Subcutaneous adipose tissue (tissue), 4 donors: ENCODE data around the gene SORL1. TPM values are rescaled to one million over a fixed set of nuclear protein-coding genes. Genes with fewer than 3 reads are reported as not detected.

Experiments
- CTCF ChIP-seq: fragments of 450-650 bp; IDR thresholded peaks from one replicate; pipeline ENCODE4 v1.5.1; 2016; ENCODE audit warnings: low read depth, mild to moderate bottlenecking, control low read depth, antibody characterized with exemption, moderate library complexity
- total RNA-seq, 4 donors: library from RNA; depleted of rRNA; stranded (reverse); fragments of >200 nt; gene quantifications; one replicate each; pipeline ENCODE4 v1.1.0, GENCODE V29; 2016

SORL1 gene
- total RNA-seq, 4 donors from 2014 or later = 4.2 to 10.7 (median 6.6) TPM

GRCh38 chr11:121473064-121473777 is 21.1 kb downstream of the SORL1 start:
- no peak for TF ChIP-seq CTCF

DNA sequence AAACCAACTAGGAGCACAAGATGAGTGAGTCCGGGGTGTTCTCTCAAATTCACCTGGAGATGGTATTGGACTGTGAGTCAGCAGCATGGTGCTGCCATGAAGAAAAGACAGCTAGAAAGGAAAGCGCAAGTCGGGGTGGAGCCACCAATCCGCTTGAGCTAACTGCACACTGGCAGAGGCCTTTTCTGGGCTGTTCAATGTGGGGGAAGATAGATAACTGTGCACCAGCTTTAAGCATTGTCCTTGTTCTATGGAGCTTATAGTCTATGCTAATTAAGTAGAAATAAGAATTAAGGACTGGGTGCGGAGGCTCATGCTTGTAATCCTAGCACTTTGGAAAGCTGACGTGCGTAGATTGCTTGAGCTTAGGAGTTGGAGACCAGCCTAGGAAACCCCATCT is 22.6 kb downstream of the SORL1 start:
- TF ChIP-seq CTCF = no peak

DNA sequence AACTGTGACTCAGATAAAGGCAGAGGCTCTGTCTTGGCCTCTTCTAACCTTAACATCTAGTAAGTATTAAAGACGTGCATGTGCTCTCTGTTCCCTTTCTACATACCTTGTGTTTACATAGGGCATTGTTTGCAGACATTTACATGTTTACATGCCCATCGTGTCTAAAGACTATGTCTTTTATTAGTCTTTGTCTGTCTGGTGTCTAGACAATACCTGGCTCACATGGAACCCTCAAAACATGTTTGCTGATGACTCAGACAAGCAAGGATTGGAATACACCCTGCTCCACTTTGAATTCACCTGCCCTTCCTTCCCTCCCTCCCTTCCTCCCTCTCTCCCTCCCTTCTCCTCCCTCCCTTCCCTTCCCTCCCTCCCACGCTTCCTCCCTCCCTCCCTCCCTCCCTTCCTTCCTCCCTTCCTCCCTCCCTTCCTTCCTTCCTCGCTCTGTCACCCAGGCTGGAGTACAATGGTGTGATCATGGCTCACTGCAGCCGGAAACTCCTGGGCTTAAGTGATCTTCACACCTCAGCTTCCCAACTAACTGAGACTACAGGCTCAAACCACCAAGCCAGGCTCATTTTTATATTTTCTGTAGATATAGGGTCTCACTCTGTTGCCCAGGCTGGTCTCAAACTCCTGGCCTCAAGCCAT is 24.4 kb downstream of the SORL1 start:
- no peak for TF ChIP-seq CTCF

- no peak for TF ChIP-seq CTCF
Observed at GRCh38 chr11:121478226-121478894, 26.2 kb downstream of the SORL1 start.

DNA sequence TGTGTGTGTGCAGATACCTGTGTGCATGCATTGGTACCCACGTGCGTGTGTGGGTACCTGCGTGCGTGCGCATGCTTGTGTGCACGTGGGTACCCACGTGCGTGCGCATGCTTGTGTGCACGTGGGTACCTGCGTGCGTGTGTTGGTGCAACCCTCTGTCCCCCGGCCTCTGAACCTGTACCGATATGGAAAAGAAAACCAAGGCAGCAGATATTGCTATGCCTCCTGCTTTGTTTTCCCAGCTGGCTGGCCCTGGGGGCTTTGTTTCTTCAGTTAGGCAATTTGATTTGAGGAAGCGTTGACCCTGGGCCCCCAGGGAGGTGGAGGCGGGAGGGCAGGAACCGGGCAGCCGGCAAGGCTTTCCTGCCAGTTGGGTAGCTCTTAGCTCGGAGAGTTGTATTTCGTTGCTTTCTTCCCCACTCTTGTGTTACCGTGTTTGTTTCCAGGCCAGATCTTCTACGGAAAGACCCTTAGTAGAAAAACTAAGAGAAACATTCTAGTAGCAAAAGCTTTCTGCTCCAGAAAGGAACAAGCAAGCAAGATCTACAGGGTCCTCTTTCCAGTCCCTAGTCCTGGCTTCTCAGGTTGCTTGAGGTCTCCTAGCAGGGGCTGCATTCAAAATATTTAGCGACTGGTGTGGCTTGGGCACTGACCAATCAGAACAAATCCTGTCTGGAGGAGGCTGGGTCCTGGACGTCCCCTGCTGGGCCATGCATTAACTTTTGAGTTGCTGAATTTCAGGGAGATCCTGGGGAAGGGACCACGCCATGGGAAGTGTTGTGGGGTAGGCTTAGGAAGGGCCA is 27.0 kb downstream of the SORL1 start:
- TF ChIP-seq CTCF = no peak

GRCh38 chr11:121479698-121480238 is 27.7 kb downstream of the SORL1 start:
- no peak for TF ChIP-seq CTCF
